Activated naive CD4-positive, alpha-beta T cell treated with anti-CD3 and anti-CD28 coated beads, Interleukin-2, amount 50 U/mL, for 72 hours (primary cell): Measurements from ENCODE around the gene KCNQ1. TPM values are rescaled to one million over a fixed set of nuclear protein-coding genes. Genes with fewer than 3 reads are reported as not detected.

Source experiments
- ATAC-seq, 2 donors: fragments of 150-1000 bp; cut with Tn5 transposase; 2 replicates each; pipeline ENCODE4 v1.10.0; 2021; ENCODE audit warnings: mild to moderate bottlenecking in 2 of 2, moderate library complexity in 2 of 2
- DNase-seq, 2 donors: peaks; one replicate each; pipeline ENCODE4 v3.0.0; 2021 to 2022; ENCODE audit warnings: low spot score in 2 of 2
- H3K27ac Mint-ChIP-seq, 2 donors: one replicate each; pipeline ENCODE4 v1.8.0; 2022; ENCODE audit warnings: mild to moderate bottlenecking in 2 of 2, mixed read lengths in 2 of 2
- H3K36me3 Mint-ChIP-seq, 2 donors: one replicate each; pipeline ENCODE4 v1.8.0; 2022; ENCODE audit warnings: mixed read lengths in 2 of 2
- H3K9me3 Mint-ChIP-seq, 2 donors: one replicate each; pipeline ENCODE4 v1.8.0; 2022; ENCODE audit warnings: mixed read lengths in 2 of 2
- total RNA-seq, 2 donors: library from RNA; stranded (reverse); gene quantifications; one replicate each; pipeline ENCODE4 v1.2.3, GENCODE V29; 2022

Gene KCNQ1
- total RNA-seq, 2 donors from 2014 or later = 12.2 to 19.3 TPM

- H3K27ac Mint-ChIP-seq = no peak overlapping the region
- no peaks in the 10 kb centered on the region for H3K36me3 Mint-ChIP-seq
- ATAC-seq (no peak), DNase-seq (no peak)
- H3K9me3 Mint-ChIP-seq = no peaks in the 10 kb centered on the region
These were observed 89.5 kb downstream of the KCNQ1 start for GRCh38 chr11:2534134-2534956.

- DNase-seq = no peak
These were observed 90.3 kb downstream of the KCNQ1 start for GRCh38 chr11:2534957-2535672.

GRCh38 chr11:2535673-2536439 is 91.0 kb downstream of the KCNQ1 start:
- H3K9me3 Mint-ChIP-seq = no peaks in the 10 kb centered on the region
- no peak for ATAC-seq

More at GRCh38 chr11:2534957-2535672, 90.3 kb downstream of the KCNQ1 start:
- H3K9me3 Mint-ChIP-seq = no peaks in the 10 kb centered on the region
- no peak overlapping the region for H3K27ac Mint-ChIP-seq
- no peaks in the 10 kb centered on the region for H3K36me3 Mint-ChIP-seq
- no peak for ATAC-seq

DNA sequence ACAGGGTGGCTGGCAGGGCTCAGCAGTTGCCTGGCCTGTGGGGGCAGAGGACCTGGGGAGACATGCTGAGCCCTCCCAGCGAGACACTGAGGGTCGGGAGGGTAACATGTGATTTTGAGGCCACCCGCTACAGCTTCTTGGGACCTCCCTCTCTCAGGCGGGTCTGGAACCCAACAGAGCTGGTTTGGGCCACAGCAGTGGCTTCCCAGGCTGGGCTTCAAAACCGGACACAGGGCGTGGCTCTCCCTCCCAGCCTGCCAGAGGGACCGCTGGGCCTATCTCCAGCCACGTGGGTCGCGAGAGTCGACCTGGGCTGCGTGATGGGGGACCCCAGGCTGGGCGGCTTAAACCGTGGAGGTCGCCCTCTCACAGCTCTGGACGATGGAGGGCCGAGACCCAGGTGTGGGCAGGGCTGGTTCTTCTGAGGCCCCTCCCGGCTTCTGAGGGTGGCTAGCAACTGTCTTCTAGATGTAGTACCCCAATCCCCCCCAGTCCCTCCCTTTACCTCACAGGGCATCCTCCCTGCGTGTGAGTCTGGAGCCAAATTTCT is 91.7 kb downstream of the KCNQ1 start:
- H3K27ac Mint-ChIP-seq = no peak overlapping the region

More at GRCh38 chr11:2535673-2536439, 91.0 kb downstream of the KCNQ1 start:
- H3K36me3 Mint-ChIP-seq = no peaks in the 10 kb centered on the region
- DNase-seq = no peak
- no peak overlapping the region for H3K27ac Mint-ChIP-seq

GRCh38 chr11:2537010-2537705 is 92.3 kb downstream of the KCNQ1 start:
- ATAC-seq (no peak), DNase-seq (no peak)
- no peaks in the 10 kb centered on the region for H3K36me3 Mint-ChIP-seq
- H3K9me3 Mint-ChIP-seq = no peaks in the 10 kb centered on the region
- no peak overlapping the region for H3K27ac Mint-ChIP-seq

More for the DNA sequence above, 91.7 kb downstream of the KCNQ1 start:
- ATAC-seq (no peak), DNase-seq (no peak)
- no peaks in the 10 kb centered on the region for H3K36me3 Mint-ChIP-seq
- no peaks in the 10 kb centered on the region for H3K9me3 Mint-ChIP-seq

DNA sequence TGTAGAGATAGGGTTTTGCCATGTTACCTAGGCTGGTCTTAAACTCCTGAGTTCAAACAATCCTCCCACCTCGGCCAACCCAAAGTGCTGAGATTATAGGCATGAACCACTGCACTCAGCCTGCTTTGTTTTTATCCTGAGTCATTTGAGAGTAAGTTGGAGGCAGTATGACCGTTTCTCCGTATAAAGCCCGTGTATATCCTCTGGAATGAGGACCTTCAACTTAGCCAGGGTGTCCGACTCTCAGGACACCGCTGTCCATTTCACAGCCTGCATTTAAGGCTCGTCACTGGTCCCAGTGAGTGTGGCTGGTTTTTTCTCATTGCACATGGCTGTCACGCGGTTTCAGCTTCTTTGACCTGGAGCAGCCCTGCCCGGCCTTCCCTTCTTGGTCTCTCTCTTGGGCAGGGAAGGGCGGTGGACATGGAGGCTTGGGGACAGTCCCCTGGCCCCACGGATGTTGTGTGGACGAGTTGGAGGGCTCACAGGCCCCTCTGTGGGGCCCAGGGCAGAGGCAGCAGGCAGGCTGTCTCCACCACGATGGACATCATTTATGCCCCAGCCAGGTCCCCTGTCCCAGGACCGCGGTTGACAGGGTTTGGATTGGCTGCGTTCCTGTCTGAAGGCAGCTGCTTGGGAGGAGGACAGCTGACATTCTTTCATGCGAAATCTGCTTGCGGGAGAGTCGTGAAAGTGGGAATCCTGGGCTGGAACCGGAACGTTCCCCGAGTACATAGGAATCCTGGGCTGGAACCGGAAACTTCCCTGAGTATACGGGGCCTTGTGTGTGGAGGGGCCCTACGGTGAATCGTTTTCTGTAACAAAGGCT is 93.3 kb downstream of the KCNQ1 start:
- no peak for DNase-seq
- Mint-ChIP-seq H3K27ac (no peak overlapping the region), H3K9me3 (no peaks in the 10 kb centered on the region), H3K36me3 (no peaks in the 10 kb centered on the region)
- ATAC-seq = no peak

DNA sequence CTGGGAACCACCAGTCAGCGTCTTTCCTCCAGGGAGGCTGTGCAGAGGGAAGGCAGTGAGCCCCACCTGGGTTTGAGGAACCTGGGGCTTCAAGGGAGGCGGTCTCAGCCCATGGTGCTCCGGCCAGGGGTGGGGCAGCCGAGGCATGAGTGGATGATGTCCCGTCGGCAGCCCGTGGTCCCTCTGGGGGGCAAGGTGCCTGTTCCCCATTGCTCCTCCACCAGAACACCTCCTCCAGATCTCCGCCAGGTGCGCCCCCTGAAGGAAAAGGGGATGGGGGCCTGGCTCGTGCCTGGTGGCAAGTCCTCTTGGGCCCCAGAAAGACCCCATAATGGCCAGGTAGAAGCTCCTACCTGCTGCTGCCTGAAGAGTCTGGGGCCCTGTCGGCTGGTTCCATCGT is 94.1 kb downstream of the KCNQ1 start:
- DNase-seq = no peak
- ATAC-seq = no peak
- H3K27ac Mint-ChIP-seq = no peak overlapping the region
- H3K36me3 Mint-ChIP-seq = no peaks in the 10 kb centered on the region
- no peaks in the 10 kb centered on the region for H3K9me3 Mint-ChIP-seq

- Mint-ChIP-seq H3K9me3 (no peaks in the 10 kb centered on the region), H3K27ac (peak overlapping the region in 1 of 2 donors; percentile 36), H3K36me3 (no peaks in the 10 kb centered on the region)
- no peak for DNase-seq
- ATAC-seq = no peak
These were observed 94.8 kb downstream of the KCNQ1 start for GRCh38 chr11:2539371-2540222.

GRCh38 chr11:2540223-2540991 is 95.6 kb downstream of the KCNQ1 start:
- Mint-ChIP-seq H3K27ac (peak overlapping the region in 1 of 2 donors; percentile 68), H3K9me3 (no peaks in the 10 kb centered on the region), H3K36me3 (no peaks in the 10 kb centered on the region)
- DNase-seq (no peak), ATAC-seq (no peak)

GRCh38 chr11:2540992-2541680 is 96.3 kb downstream of the KCNQ1 start:
- DNase-seq = no peak
- Mint-ChIP-seq H3K36me3 (no peaks in the 10 kb centered on the region), H3K27ac (no peak overlapping the region), H3K9me3 (no peaks in the 10 kb centered on the region)
- no peak for ATAC-seq

GRCh38 chr11:2541881-2542361 is 97.1 kb downstream of the KCNQ1 start:
- Mint-ChIP-seq H3K9me3 (no peaks in the 10 kb centered on the region), H3K36me3 (no peaks in the 10 kb centered on the region), H3K27ac (no peak overlapping the region)
- ATAC-seq (no peak), DNase-seq (no peak)

DNA sequence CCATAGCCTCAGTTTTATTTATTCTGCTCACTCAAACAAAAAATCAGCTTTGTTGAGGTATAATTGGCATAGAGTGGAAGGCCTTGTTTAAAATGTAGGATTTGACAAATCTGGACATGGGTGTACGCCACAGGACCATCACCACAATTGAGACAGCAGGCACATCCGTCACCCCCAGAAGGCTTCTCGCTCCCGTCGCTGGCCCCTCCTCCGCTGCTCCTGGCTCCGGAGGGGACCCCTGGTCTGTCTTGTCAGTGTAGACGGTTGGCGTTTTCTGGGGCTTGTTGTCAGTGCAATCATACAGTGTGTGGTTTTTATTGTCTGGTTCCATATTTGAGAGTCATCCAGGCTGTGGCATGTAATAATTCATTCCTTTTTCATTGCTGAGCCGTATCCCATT is 97.6 kb downstream of the KCNQ1 start:
- Mint-ChIP-seq H3K27ac (peak overlapping the region; percentile 10 to 46), H3K36me3 (no peaks in the 10 kb centered on the region), H3K9me3 (no peaks in the 10 kb centered on the region)
- ATAC-seq (no peak), DNase-seq (no peak)

DNA sequence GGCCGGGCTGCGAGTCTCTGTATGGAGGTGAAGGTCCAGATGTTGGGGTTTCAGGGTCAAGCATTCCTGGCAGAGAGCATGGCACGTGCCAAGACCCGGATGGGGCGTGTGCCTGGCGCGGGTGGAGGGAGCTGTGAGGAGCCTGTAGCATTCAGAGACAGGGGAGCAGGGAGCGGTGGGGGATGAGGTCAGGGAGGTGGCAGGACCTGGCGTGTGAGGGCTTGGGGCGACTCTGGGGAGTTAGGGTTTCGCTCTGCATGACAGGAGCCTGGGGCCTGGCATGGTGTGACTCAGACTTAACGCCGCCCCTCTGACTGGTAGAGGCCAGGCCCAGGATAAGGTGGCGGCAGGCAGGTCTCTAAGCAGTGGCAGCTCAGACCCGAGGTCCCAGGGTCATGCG is 103.0 kb downstream of the KCNQ1 start:
- H3K27ac Mint-ChIP-seq = no peak overlapping the region
- H3K9me3 Mint-ChIP-seq = no peaks in the 10 kb centered on the region
- ATAC-seq (no peak), DNase-seq (no peak)
- H3K36me3 Mint-ChIP-seq = no peaks in the 10 kb centered on the region

GRCh38 chr11:2548596-2548995 is 103.8 kb downstream of the KCNQ1 start:
- Mint-ChIP-seq H3K36me3 (no peaks in the 10 kb centered on the region), H3K27ac (no peak overlapping the region), H3K9me3 (no peaks in the 10 kb centered on the region)
- ATAC-seq = no peak
- no peak for DNase-seq
